HepG2 (cell line): Measurements from ENCODE around the gene BBS1. TPM values are rescaled to one million over a fixed set of nuclear protein-coding genes. Genes with fewer than 3 reads are reported as not detected.

Source experiments
- IRF9 ChIP-seq: sonication (generic); formaldehyde crosslinking; IDR thresholded peaks from 2 replicates; pipeline ENCODE4 v1.8.0; 2022; ENCODE audit warnings: missing genetic modification reagents, mild to moderate bottlenecking, borderline replicate concordance
- MAF1 ChIP-seq: sonication (generic); formaldehyde crosslinking; IDR thresholded peaks from 2 replicates; pipeline ENCODE4 v1.5.0; 2020; ENCODE audit warnings: missing genetic modification reagents, borderline replicate concordance
- MED1 ChIP-seq: sonication (generic); formaldehyde crosslinking; IDR thresholded peaks from 2 replicates; pipeline ENCODE4 v1.4.0; 2020; ENCODE audit warnings: missing genetic modification reagents
- NFE2 ChIP-seq: sonication (generic); formaldehyde crosslinking; IDR thresholded peaks from 2 replicates; pipeline ENCODE4 v1.4.0; 2020; ENCODE audit warnings: missing genetic modification reagents
- PITX1 ChIP-seq: sonication (generic); formaldehyde crosslinking; IDR thresholded peaks from 2 replicates; pipeline ENCODE4 v1.5.1; 2020; ENCODE audit warnings: mild to moderate bottlenecking, missing genetic modification reagents
- SNAPC2 ChIP-seq: sonication (generic); formaldehyde crosslinking; IDR thresholded peaks from 2 replicates; pipeline ENCODE4 v1.8.1; 2022; ENCODE audit warnings: mild to moderate bottlenecking, missing genetic modification reagents
- SSRP1 ChIP-seq: IDR thresholded peaks from 2 replicates; pipeline ENCODE4 v1.6.1; 2016; ENCODE audit warnings: control low read depth
- STAG1 ChIP-seq: sonication (generic); formaldehyde crosslinking; IDR thresholded peaks from 2 replicates; pipeline ENCODE4 v1.4.0; 2020; ENCODE audit warnings: missing genetic modification reagents
- ZBTB43 ChIP-seq: sonication (generic); formaldehyde crosslinking; conservative IDR thresholded peaks from 2 replicates; pipeline ENCODE4 v1.4.0; 2020; ENCODE audit warnings: missing genetic modification reagents
- ZNF383 ChIP-seq: sonication (generic); formaldehyde crosslinking; IDR thresholded peaks from 2 replicates; pipeline ENCODE4 v1.4.0; 2020; ENCODE audit warnings: missing genetic modification reagents, mild to moderate bottlenecking, borderline replicate concordance
- ZNF460 ChIP-seq: sonication (generic); formaldehyde crosslinking; IDR thresholded peaks from 2 replicates; pipeline ENCODE4 v1.5.1; 2020; ENCODE audit warnings: missing genetic modification reagents, mild to moderate bottlenecking, borderline replicate concordance
- ZNF816 ChIP-seq: sonication (generic); formaldehyde crosslinking; IDR thresholded peaks from 2 replicates; pipeline ENCODE4 v1.8.0; 2022; ENCODE audit warnings: missing genetic modification reagents, mild to moderate bottlenecking, borderline replicate concordance
- polyA plus RNA-seq, 8 experiments: library from polyadenylated mRNA; depleted of rRNA in 3 of 8; stranded (reverse) in 7 of 8; unstranded in 1 of 8; fragments of >200 nt; fragmentation: Illumina TruSeq in 4 of 8; extraction: Trizol in 4 of 8; gene quantifications; 2 replicates each; pipeline versions ENCODE4 v1.2.1 to v1.2.3, GENCODE V29; 2011 to 2016; ENCODE audit warnings: low read depth in 4 of 8, missing spikeins in 1 of 8, mixed read lengths in 1 of 8; ENCODE audit not compliant: insufficient read depth in 1 of 8
- total RNA-seq, 5 experiments: library from RNA; depleted of rRNA; stranded (reverse); fragments of >200 nt; fragmentation: Illumina TruSeq; extraction: Trizol; gene quantifications; 2 replicates each; pipeline ENCODE4 v1.2.3, GENCODE V29; 2016; ENCODE audit warnings: low read depth in 1 of 5
- TF ChIP-seq, protein P1 (sequence below), 2 experiments: sonication (generic) in 1 of 2; formaldehyde crosslinking in 1 of 2; IDR thresholded peaks; 2 replicates each; pipeline versions ENCODE4 v1.4.0 to v1.6.1; 2016 to 2020; ENCODE audit warnings: borderline replicate concordance in 1 of 2, low read depth in 1 of 2, mild to moderate bottlenecking in 1 of 2, missing genetic modification reagents in 1 of 2
- TF ChIP-seq, protein P2 (sequence below): IDR thresholded peaks from 2 replicates; pipeline ENCODE4 v1.4.0; 2020; ENCODE audit warnings: mild to moderate bottlenecking, missing genetic modification reagents
- TF ChIP-seq, protein P3 (sequence below): sonication (generic); formaldehyde crosslinking; IDR thresholded peaks from 2 replicates; pipeline ENCODE4 v1.4.0; 2020; ENCODE audit warnings: missing genetic modification reagents, borderline replicate concordance

Gene BBS1
- total and polyA plus RNA-seq, 2 of the 13 experiments (the other 11 are each of a cell fraction or from before 2014, with no cell fraction given), result 11.7 to 14.1 TPM

DNA sequence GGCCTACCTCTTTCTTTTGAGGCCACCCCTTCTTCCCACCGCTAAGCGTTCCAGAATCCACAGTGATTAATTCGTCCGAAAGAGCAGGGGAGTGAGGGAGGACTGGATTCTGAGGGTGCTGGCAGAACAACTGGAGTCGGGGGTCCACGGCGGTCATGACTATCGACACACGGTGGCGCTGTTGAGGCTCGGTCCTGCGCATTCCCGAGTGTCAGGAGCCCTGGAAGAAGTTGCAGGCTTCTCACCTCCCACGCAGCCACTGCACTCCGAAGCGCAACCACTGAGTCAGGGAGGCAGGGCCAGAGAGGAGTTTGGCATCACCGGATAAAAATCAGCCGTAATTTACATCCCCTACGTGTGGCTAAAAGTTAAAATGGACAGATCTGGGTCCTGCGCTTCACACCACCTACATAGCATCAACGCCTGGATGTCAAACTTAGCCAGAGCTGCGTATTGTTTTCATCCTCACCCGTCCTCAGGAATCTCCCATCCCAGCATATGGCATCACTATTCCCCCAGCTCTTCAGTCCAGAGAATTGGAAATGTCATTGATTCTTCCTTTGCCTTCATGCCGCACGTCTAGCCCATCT is 68.7 kb downstream of the BBS1 start (continued):
- TF ChIP-seq, protein P1, sequence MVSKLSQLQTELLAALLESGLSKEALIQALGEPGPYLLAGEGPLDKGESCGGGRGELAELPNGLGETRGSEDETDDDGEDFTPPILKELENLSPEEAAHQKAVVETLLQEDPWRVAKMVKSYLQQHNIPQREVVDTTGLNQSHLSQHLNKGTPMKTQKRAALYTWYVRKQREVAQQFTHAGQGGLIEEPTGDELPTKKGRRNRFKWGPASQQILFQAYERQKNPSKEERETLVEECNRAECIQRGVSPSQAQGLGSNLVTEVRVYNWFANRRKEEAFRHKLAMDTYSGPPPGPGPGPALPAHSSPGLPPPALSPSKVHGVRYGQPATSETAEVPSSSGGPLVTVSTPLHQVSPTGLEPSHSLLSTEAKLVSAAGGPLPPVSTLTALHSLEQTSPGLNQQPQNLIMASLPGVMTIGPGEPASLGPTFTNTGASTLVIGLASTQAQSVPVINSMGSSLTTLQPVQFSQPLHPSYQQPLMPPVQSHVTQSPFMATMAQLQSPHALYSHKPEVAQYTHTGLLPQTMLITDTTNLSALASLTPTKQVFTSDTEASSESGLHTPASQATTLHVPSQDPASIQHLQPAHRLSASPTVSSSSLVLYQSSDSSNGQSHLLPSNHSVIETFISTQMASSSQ (IDR thresholded peaks at IDR 0.05; ENCODE audit: low read depth), result no peak
- TF ChIP-seq, protein P1 (CRISPR knock-in tag; IDR thresholded peaks at IDR 0.05; ENCODE audit: borderline replicate concordance), result no peak
- TF ChIP-seq SSRP1 (CRISPR knock-in tag), result no peak
- no peak for TF ChIP-seq MAF1 (CRISPR knock-in tag)
- no peak for TF ChIP-seq IRF9 (CRISPR knock-in tag)
- no peak for TF ChIP-seq ZNF383 (CRISPR knock-in tag)
- no peak for TF ChIP-seq NFE2 (CRISPR knock-in tag)
- peak; percentile 87 for TF ChIP-seq STAG1
- TF ChIP-seq ZNF460, result no peak
- TF ChIP-seq PITX1 (CRISPR knock-in tag), result peak; percentile 14; the same call in 1 of the 2 replicates
- no peak for TF ChIP-seq ZBTB43 (CRISPR knock-in tag)
- TF ChIP-seq, protein P2, sequence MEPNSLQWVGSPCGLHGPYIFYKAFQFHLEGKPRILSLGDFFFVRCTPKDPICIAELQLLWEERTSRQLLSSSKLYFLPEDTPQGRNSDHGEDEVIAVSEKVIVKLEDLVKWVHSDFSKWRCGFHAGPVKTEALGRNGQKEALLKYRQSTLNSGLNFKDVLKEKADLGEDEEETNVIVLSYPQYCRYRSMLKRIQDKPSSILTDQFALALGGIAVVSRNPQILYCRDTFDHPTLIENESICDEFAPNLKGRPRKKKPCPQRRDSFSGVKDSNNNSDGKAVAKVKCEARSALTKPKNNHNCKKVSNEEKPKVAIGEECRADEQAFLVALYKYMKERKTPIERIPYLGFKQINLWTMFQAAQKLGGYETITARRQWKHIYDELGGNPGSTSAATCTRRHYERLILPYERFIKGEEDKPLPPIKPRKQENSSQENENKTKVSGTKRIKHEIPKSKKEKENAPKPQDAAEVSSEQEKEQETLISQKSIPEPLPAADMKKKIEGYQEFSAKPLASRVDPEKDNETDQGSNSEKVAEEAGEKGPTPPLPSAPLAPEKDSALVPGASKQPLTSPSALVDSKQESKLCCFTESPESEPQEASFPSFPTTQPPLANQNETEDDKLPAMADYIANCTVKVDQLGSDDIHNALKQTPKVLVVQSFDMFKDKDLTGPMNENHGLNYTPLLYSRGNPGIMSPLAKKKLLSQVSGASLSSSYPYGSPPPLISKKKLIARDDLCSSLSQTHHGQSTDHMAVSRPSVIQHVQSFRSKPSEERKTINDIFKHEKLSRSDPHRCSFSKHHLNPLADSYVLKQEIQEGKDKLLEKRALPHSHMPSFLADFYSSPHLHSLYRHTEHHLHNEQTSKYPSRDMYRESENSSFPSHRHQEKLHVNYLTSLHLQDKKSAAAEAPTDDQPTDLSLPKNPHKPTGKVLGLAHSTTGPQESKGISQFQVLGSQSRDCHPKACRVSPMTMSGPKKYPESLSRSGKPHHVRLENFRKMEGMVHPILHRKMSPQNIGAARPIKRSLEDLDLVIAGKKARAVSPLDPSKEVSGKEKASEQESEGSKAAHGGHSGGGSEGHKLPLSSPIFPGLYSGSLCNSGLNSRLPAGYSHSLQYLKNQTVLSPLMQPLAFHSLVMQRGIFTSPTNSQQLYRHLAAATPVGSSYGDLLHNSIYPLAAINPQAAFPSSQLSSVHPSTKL, result no peak
- TF ChIP-seq, protein P3, sequence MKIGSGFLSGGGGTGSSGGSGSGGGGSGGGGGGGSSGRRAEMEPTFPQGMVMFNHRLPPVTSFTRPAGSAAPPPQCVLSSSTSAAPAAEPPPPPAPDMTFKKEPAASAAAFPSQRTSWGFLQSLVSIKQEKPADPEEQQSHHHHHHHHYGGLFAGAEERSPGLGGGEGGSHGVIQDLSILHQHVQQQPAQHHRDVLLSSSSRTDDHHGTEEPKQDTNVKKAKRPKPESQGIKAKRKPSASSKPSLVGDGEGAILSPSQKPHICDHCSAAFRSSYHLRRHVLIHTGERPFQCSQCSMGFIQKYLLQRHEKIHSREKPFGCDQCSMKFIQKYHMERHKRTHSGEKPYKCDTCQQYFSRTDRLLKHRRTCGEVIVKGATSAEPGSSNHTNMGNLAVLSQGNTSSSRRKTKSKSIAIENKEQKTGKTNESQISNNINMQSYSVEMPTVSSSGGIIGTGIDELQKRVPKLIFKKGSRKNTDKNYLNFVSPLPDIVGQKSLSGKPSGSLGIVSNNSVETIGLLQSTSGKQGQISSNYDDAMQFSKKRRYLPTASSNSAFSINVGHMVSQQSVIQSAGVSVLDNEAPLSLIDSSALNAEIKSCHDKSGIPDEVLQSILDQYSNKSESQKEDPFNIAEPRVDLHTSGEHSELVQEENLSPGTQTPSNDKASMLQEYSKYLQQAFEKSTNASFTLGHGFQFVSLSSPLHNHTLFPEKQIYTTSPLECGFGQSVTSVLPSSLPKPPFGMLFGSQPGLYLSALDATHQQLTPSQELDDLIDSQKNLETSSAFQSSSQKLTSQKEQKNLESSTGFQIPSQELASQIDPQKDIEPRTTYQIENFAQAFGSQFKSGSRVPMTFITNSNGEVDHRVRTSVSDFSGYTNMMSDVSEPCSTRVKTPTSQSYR, result no peak
- TF ChIP-seq MED1 (CRISPR knock-in tag), result peak; percentile 38; the same call in 1 of the 2 replicates
- TF ChIP-seq SNAPC2, result no peak
- no peak for TF ChIP-seq ZNF816 (CRISPR knock-in tag)
